Colon (tissue), 2 donors: ENCODE data around the gene CNTNAP5.

Experiments
- FAIRE-seq: peaks from 2 replicates; lab custom pipeline; 2012; peaks lifted over from hg19 to GRCh38; lab: Jason Lieb, UNC
- donor health status: control.
- donor health status: control.

The CNTNAP5 gene

GRCh38 chr2:124560592-124561112 lies 535.6 kb downstream of the CNTNAP5 start:
- no peak for FAIRE-seq

- FAIRE-seq: no peak
Observed at GRCh38 chr2:124561486-124561885, 536.4 kb downstream of the CNTNAP5 start.

GRCh38 chr2:124563426-124563825 lies 538.3 kb downstream of the CNTNAP5 start:
- no peak for FAIRE-seq

GRCh38 chr2:124566518-124566970 lies 541.5 kb downstream of the CNTNAP5 start:
- no peak for FAIRE-seq

GRCh38 chr2:124570872-124571271 lies 545.8 kb downstream of the CNTNAP5 start:
- FAIRE-seq: no peak

- no peak for FAIRE-seq
Observed at GRCh38 chr2:124571836-124572235, 546.7 kb downstream of the CNTNAP5 start.

- no peak for FAIRE-seq
Observed at GRCh38 chr2:124572934-124573634, 548.0 kb downstream of the CNTNAP5 start.

- FAIRE-seq: no peak
Observed at GRCh38 chr2:124575497-124575896, 550.4 kb downstream of the CNTNAP5 start.

- no peak for FAIRE-seq
Observed at GRCh38 chr2:124580263-124580662, 555.2 kb downstream of the CNTNAP5 start.

GRCh38 chr2:124582387-124582786 lies 557.3 kb downstream of the CNTNAP5 start:
- no peak for FAIRE-seq

GRCh38 chr2:124584615-124585014 lies 559.5 kb downstream of the CNTNAP5 start:
- no peak for FAIRE-seq

GRCh38 chr2:124585277-124585676 lies 560.2 kb downstream of the CNTNAP5 start:
- no peak for FAIRE-seq

- FAIRE-seq: no peak
Observed at GRCh38 chr2:124586210-124586609, 561.1 kb downstream of the CNTNAP5 start.

- no peak for FAIRE-seq
Observed at GRCh38 chr2:124586835-124587234, 561.7 kb downstream of the CNTNAP5 start.

- no peak for FAIRE-seq
Observed at GRCh38 chr2:124589971-124590370, 564.9 kb downstream of the CNTNAP5 start.

- FAIRE-seq: no peak
Observed at GRCh38 chr2:124602759-124603158, 577.7 kb downstream of the CNTNAP5 start.

GRCh38 chr2:124604940-124605339 lies 579.9 kb downstream of the CNTNAP5 start:
- FAIRE-seq: no peak

GRCh38 chr2:124607679-124608078 lies 582.6 kb downstream of the CNTNAP5 start:
- no peak for FAIRE-seq

GRCh38 chr2:124609667-124610066 lies 584.6 kb downstream of the CNTNAP5 start:
- FAIRE-seq: no peak

- no peak for FAIRE-seq
Observed at GRCh38 chr2:124610141-124610540, 585.1 kb downstream of the CNTNAP5 start.

GRCh38 chr2:124610866-124611265 lies 585.8 kb downstream of the CNTNAP5 start:
- FAIRE-seq: no peak

- no peak for FAIRE-seq
Observed at GRCh38 chr2:124623560-124623959, 598.5 kb downstream of the CNTNAP5 start.

GRCh38 chr2:124625561-124625960 lies 600.5 kb downstream of the CNTNAP5 start:
- no peak for FAIRE-seq

GRCh38 chr2:124626993-124627392 lies 601.9 kb downstream of the CNTNAP5 start:
- FAIRE-seq: no peak
